ENCODE measurements around the gene PCMT1. TPM values are rescaled to one million over a fixed set of nuclear protein-coding genes. Genes with fewer than 3 reads are reported as not detected.
A peak's percentile ranks its signal among the peaks of the same experiment; 100 is the strongest.

Gene PCMT1
- total RNA-seq, 1 experiment from 2014 or later: 118 TPM

DNA sequence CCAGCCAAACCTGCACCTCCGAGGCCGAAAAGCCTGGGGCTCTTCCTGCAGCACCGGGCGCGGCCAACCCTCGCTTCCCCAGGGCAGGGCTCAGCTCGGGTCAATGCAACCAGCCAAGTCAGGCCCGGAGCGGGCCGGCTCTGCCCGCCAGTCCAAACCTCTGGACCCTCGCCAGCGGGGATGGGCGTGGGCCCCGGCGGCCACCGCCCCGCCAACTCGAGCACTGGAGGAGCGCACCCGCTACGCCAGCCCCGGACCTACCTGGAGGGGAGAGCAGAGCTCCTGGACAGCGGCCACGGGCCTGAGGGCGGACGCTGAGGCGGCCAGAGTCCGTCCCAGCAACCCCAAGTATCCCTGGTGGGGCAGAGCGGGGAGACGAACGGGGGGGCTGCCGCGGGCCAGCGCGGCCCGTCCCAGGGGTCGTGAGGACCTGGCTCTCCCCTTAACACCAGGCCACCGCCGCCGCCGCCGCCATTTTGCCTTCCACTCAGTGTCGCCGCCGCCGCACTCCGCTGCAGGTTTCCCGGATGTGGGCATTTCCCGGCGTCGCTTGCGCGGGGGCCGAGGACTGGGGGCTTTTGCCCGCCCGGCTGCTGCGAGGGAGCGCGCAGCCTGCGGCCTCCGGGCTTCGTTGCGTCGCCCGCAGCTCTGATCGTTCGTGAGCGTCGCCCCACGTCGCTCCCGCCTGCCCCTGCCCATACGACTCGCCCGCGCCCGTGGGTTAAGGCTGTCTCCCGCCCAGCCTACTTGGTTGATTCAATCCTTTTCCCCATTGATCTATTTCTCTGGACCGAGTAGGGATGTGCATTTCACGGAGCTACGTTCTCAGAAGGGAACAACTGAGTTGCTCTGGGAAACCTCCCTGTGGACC, 31.7 kb upstream of the PCMT1 start, which contains the start of gene LATS1:
Gene LATS1 (minus strand): TSS at position 514 of the 871 bp plus-strand sequence. CDS start 15,975 bp downstream, outside the sequence.
- no peaks in the 10 kb centered on the region for H3K9me3 Mint-ChIP-seq (ENCODE audit: unreplicated experiment)
- no TSS peak for BruUV-seq (replicated peaks)
- POLR2A ChIA-PET: interaction anchor here (0.5 to 0.6 kb wide), 5 partner anchors 30 to 1701 kb away, joined by 3 to 6 read pairs (median 4); partner anchors contain the start of gene GINM1

DNA sequence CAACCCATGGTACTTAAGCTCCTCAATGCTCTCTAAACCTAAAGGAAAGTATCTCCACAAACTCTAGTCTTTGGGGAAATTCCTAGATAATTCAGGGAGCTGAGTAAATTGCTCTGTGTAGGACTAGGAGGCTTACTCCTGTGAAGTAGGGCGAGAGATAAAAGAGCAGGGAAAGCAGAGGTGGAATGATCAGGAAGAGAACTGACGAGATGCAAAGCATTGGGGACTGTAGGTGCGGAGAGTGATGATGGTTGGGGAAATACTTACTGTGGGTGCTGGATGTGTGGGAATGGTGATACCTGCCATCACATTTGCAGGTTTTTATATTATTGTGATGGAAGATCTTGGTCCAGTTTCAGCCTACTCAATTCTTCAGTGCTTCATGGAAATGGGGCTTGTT, 30.0 kb upstream of the PCMT1 start:
- no TSS peak for BruUV-seq (replicated peaks)
- ChIA-PET POLR2A (no interaction called here), CTCF (no interaction called here)
- Mint-ChIP-seq H3K36me3 (ENCODE audit: insufficient read depth, unreplicated experiment) (peaks cover 31% of the 10 kb centered on the region), H3K27me3 (ENCODE audit: insufficient read depth, unreplicated experiment) (no peaks in the 10 kb centered on the region), H3K4me1 (ENCODE audit: low read depth, unreplicated experiment) (peaks cover 7% of the 10 kb centered on the region), H3K4me3 (ENCODE audit: unreplicated experiment) (peak overlapping the region; percentile 93), H3K9me3 (ENCODE audit: unreplicated experiment) (no peaks in the 10 kb centered on the region), H3K27ac (ENCODE audit: unreplicated experiment) (no peak overlapping the region)
- TF ChIP-seq, protein P1, sequence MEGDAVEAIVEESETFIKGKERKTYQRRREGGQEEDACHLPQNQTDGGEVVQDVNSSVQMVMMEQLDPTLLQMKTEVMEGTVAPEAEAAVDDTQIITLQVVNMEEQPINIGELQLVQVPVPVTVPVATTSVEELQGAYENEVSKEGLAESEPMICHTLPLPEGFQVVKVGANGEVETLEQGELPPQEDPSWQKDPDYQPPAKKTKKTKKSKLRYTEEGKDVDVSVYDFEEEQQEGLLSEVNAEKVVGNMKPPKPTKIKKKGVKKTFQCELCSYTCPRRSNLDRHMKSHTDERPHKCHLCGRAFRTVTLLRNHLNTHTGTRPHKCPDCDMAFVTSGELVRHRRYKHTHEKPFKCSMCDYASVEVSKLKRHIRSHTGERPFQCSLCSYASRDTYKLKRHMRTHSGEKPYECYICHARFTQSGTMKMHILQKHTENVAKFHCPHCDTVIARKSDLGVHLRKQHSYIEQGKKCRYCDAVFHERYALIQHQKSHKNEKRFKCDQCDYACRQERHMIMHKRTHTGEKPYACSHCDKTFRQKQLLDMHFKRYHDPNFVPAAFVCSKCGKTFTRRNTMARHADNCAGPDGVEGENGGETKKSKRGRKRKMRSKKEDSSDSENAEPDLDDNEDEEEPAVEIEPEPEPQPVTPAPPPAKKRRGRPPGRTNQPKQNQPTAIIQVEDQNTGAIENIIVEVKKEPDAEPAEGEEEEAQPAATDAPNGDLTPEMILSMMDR (IDR thresholded peaks at IDR 0.05; ENCODE audit: insufficient read depth in 1 of 2, low read depth in 1 of 2, low read length in 1 of 2, severe bottlenecking in 1 of 2, unreplicated experiment in 1 of 2): no peak
- no peaks in the 10 kb centered on the region for H3K36me3 ChIP-seq (ENCODE audit: control insufficient read depth, insufficient read depth, low read length)
- H3K4me1 ChIP-seq: peaks cover 4% of the 10 kb centered on the region
- H3K4me3 ChIP-seq (ENCODE audit: low read depth, low read length): peak overlapping the region; percentile 94
- no peaks in the 10 kb centered on the region for H3K27me3 ChIP-seq (replicated peaks; ENCODE audit: control insufficient read depth, insufficient read depth, low read length)
- no peaks in the 10 kb centered on the region for H3K9me3 ChIP-seq
- intact Hi-C loops (cut with micrococcal nuclease; ENCODE audit: unreplicated experiment): no loop called here
- no peak for DNase-seq

More for the DNA sequence above, 31.7 kb upstream of the PCMT1 start, which contains the start of gene LATS1:
- TF ChIP-seq, protein P1 (IDR thresholded peaks at IDR 0.05; ENCODE audit: insufficient read depth in 1 of 2, low read depth in 1 of 2, low read length in 1 of 2, severe bottlenecking in 1 of 2, unreplicated experiment in 1 of 2): no peak
- peak within 1 kb of the TSS; percentile 93 for H3K4me3 Mint-ChIP-seq (ENCODE audit: unreplicated experiment)
- intact Hi-C loops (cut with micrococcal nuclease; ENCODE audit: unreplicated experiment): loop anchor here (1.0 kb wide), 1 partner anchor 9 kb away; no protein-coding TSS in a partner anchor
- Histone ChIP-seq H3K27me3 (replicated peaks; ENCODE audit: control insufficient read depth, insufficient read depth, low read length) (no peaks in the 10 kb centered on the region), H3K9me3 (no peaks in the 10 kb centered on the region), H3K36me3 (ENCODE audit: control insufficient read depth, insufficient read depth, low read length) (no peaks in the 10 kb centered on the region), H3K4me3 (ENCODE audit: low read depth, low read length) (peak within 1 kb of the TSS; percentile 94), H3K4me1 (peaks cover 4% of the 10 kb centered on the region)
- peak within 1 kb of the TSS; percentile 95 for H3K27ac Mint-ChIP-seq (ENCODE audit: unreplicated experiment)
- peaks cover 7% of the 10 kb centered on the region for H3K4me1 Mint-ChIP-seq (ENCODE audit: low read depth, unreplicated experiment)
- no peaks in the 10 kb centered on the region for H3K27me3 Mint-ChIP-seq (ENCODE audit: insufficient read depth, unreplicated experiment)
- peaks cover 19% of the 10 kb centered on the region for H3K36me3 Mint-ChIP-seq (ENCODE audit: insufficient read depth, unreplicated experiment)
- CTCF ChIA-PET: interaction anchor here (0.6 to 1.1 kb wide), 2 partner anchors 34 to 152 kb away, joined by 4 read pairs; partner anchors contain the start of gene GINM1
- DNase-seq: peak; percentile 85 to 90

DNA sequence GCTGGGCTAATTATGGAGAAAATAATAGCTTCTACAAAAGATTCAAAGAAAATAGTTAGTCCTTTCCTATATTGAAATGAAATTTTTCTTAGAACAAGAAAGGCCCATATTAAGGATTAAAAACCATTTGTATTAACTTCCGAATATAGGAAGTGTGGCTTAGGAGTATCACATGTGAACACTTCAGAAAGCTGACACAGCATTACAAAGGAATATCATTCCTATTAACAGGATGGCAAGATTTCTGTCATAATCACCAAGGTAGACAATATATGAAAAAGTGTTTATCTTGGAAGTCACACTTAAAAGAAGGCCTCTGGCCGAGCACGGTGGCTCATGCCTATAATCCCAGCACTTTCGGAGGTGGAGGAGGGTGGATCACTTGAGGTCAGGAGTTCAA, 26.3 kb upstream of the PCMT1 start:
- H3K4me3 ChIP-seq (ENCODE audit: low read depth, low read length): no peak overlapping the region
- H3K4me3 Mint-ChIP-seq (ENCODE audit: unreplicated experiment): no peak overlapping the region
- H3K9me3 ChIP-seq: no peaks in the 10 kb centered on the region
- peaks cover 7% of the 10 kb centered on the region for H3K4me1 Mint-ChIP-seq (ENCODE audit: low read depth, unreplicated experiment)
- TF ChIP-seq, protein P1 (IDR thresholded peaks at IDR 0.05; ENCODE audit: insufficient read depth in 1 of 2, low read depth in 1 of 2, low read length in 1 of 2, severe bottlenecking in 1 of 2, unreplicated experiment in 1 of 2): no peak
- no peak for DNase-seq
- peaks cover 5% of the 10 kb centered on the region for H3K4me1 ChIP-seq
- no peaks in the 10 kb centered on the region for H3K9me3 Mint-ChIP-seq (ENCODE audit: unreplicated experiment)
- H3K36me3 Mint-ChIP-seq (ENCODE audit: insufficient read depth, unreplicated experiment): peaks cover 40% of the 10 kb centered on the region
- no TSS peak for BruUV-seq (replicated peaks)
- ChIA-PET CTCF (interaction anchor here (0.7 to 1.0 kb wide), 3 partner anchors 61 to 112 kb away, joined by 3 read pairs; no protein-coding TSS in a partner anchor), POLR2A (no interaction called here)
- no peaks in the 10 kb centered on the region for H3K36me3 ChIP-seq (ENCODE audit: control insufficient read depth, insufficient read depth, low read length)
- no peaks in the 10 kb centered on the region for H3K27me3 ChIP-seq (replicated peaks; ENCODE audit: control insufficient read depth, insufficient read depth, low read length)
- no peaks in the 10 kb centered on the region for H3K27me3 Mint-ChIP-seq (ENCODE audit: insufficient read depth, unreplicated experiment)
- no peak overlapping the region for H3K27ac Mint-ChIP-seq (ENCODE audit: unreplicated experiment)
- intact Hi-C loops (cut with micrococcal nuclease; ENCODE audit: unreplicated experiment): loop anchor here (5.0 to 10.0 kb wide), 2 partner anchors 99 to 292 kb away; no protein-coding TSS in a partner anchor

Measured in Caco-2 (cell line).